HEK293T (cell line): Measurements from ENCODE around the gene SETBP1.

ENCODE experiments used
- BHLHE40 ChIP-seq: fragments of 450-650 bp; IDR thresholded peaks from 2 replicates; pipeline ENCODE4 v1.6.1; 2016; ENCODE audit warnings: mild to moderate bottlenecking, moderate library complexity, borderline replicate concordance
- ELF4 ChIP-seq: fragments of 450-650 bp; IDR thresholded peaks from 2 replicates; pipeline ENCODE4 v1.6.1; 2017; ENCODE audit warnings: antibody characterized with exemption
- FOXA1 ChIP-seq: fragments of 450-650 bp; IDR thresholded peaks from 2 replicates; pipeline ENCODE4 v1.6.1; 2016; ENCODE audit warnings: mild to moderate bottlenecking
- FOXK2 ChIP-seq: fragments of 450-650 bp; IDR thresholded peaks from 2 replicates; pipeline ENCODE4 v1.6.1; 2016; ENCODE audit warnings: mild to moderate bottlenecking
- NFRKB ChIP-seq: fragments of 450-650 bp; IDR thresholded peaks from 2 replicates; pipeline ENCODE4 v1.6.1; 2016; ENCODE audit warnings: mild to moderate bottlenecking, moderate library complexity
- SP1 ChIP-seq: fragments of 450-650 bp; IDR thresholded peaks from 2 replicates; pipeline ENCODE4 v1.6.1; 2017
- SUZ12 ChIP-seq: fragments of 450-650 bp; IDR thresholded peaks from 2 replicates; pipeline ENCODE4 v1.6.1; 2016; ENCODE audit warnings: mild to moderate bottlenecking
- TARDBP ChIP-seq: fragments of 450-650 bp; IDR thresholded peaks from 2 replicates; pipeline ENCODE4 v1.6.1; 2016

DNA sequence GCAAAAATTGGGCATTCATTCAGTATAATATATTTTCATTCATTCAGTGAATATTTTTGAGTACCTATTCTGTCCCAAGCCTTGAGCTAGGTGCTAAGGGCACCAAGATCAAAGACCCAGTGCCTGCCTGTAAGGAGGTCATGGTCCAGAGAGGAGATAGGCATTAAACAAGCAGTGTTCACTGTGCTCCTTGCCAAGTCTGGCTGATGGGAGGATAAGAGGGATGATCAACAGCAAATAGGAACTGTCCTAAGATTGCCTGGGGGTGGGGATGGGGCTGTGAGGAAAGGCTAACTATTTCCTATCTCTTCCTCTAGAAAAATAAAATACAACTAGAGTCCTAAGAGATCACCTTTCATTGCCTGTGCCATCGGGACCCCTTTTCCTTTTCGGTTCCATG, 60.4 kb downstream of the SETBP1 start:
- no peak for TF ChIP-seq SP1
- TF ChIP-seq TARDBP = no peak
- TF ChIP-seq FOXA1 = no peak
- TF ChIP-seq FOXK2 = no peak
- no peak for TF ChIP-seq NFRKB
- no peak for TF ChIP-seq SUZ12
- TF ChIP-seq ELF4 = no peak
- no peak for TF ChIP-seq BHLHE40
